Activated CD4-positive, alpha-beta T cell treated with anti-CD3 and anti-CD28 coated beads, Interleukin-2, amount 50 U/mL, for 24 hours (primary cell): ENCODE results near the gene NFIC.
A peak's percentile ranks its signal among the peaks of the same experiment; 100 is the strongest.

Experiments used
- DNase-seq, 2 donors: peaks; one replicate each; pipeline ENCODE4 v3.0.0-alpha.2; 2020; ENCODE audit warnings: low read depth in 1 of 2, low spot score in 1 of 2

Gene NFIC

DNA sequence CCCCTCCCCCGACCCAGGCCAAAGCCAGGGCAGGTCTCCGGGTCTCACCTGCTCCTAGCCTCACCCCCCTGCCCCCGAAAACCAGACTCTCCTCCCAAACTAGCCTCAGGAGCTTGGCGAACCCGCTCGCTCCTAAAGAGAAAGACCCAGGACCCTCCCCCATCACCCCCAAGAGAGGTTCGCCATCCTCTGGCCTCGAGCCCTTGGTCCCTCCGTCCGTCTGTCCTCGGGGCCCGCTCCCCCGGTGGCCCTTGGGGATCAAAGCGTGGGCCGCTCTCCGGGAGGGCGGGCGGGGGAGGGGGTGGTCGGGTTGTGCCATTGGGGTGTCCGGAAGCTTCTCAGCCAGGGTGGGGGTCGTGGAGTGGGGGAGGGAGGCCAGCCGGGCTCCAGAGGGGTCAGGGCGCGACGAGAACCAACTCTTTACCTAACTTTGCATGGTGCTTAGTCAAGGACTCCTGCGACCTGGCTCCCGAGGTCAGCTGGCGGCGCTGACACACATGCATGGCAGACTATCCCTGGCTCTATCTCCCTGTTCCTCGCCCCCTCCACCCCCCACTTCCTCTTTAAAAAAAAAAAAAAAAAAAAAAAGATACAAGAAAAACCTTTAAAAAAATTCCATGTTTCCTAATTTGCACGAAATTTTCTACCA is 98.3 kb downstream of the NFIC start:
- DNase-seq: no peak

DNA sequence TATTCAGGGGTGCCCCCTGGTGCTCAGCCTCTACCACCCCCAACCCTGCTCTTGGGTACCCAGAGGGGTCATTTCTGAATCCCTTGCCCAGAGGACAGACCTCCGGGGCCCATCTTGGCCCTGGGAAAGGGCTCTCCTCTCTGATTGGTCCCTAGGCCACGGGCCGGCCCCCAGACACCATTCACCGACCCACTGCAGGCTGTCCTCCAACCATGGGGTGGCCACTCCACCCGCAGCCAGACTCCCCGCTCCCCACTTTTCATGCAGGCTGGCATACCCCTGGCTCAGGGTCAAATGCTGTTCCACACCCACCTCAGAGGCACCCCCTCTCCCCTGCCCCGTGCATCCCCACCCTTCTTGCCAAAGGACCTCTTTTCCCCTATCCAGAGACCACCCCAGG is 99.2 kb downstream of the NFIC start:
- no peak for DNase-seq

GRCh38 chr19:3466635-3467034 is 100.3 kb downstream of the NFIC start:
- DNase-seq: no peak

DNA sequence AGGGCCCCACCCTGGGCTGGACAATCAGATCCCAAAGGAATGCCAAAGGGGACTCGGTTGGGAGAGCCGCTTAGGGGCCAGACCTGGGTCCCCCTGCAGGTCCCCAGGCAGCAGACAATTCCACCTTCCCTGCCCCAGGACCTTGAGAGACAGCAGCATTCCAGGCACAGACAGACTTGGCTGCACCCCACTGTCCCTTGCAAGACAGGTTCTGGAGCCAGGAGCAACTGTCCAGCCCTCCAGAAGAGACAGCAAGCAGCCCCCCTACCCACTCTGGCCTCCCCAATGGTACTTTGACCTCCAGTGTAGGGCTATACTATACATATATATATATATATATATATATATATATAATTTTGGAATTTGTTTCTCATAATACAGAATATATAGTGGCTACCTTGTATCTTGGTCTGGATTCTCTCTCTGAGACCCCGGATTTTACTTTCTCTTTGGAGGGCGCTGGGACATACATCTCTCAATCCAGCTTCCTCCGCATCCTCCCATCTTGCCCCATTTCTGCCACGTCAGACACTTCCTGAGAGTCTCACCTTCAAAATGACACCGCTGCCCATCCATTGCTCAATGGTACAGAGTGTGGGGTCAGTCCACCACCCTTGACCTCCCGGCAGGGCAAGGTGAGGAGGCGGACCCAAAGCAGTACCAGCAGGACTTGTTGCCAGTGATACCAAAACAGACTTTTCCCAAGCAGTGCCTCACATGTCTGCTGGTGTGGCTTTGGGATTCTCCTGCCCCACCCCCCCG is 101.2 kb downstream of the NFIC start:
- no peak for DNase-seq

DNA sequence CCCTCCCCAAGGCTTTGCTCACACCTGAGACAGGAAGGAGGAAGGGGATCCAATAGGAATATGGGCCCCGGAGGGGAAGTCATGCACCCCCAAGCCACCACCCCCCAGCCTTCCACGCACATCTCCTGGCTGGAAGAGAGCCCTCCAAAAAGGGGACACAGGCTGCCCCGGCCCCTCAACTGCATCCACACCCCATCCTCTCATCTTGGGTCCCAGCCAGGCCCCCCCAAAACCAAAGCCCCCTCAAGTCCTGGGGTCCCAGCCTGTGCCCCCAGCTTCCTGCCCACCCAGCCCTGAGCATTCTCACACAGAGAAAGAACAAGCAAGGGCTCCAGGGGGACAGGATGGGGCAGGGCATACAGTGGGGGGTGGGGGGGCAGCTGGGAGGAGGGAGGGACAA is 101.8 kb downstream of the NFIC start:
- no peak for DNase-seq

- DNase-seq: no peak
Observed at GRCh38 chr19:3469638-3470499, 103.5 kb downstream of the NFIC start.

- DNase-seq: no peak
Observed at GRCh38 chr19:3470500-3471128, 104.2 kb downstream of the NFIC start.

GRCh38 chr19:3471954-3472655 is 105.7 kb downstream of the NFIC start:
- peak in 1 of 2 donors; percentile 16 for DNase-seq

DNA sequence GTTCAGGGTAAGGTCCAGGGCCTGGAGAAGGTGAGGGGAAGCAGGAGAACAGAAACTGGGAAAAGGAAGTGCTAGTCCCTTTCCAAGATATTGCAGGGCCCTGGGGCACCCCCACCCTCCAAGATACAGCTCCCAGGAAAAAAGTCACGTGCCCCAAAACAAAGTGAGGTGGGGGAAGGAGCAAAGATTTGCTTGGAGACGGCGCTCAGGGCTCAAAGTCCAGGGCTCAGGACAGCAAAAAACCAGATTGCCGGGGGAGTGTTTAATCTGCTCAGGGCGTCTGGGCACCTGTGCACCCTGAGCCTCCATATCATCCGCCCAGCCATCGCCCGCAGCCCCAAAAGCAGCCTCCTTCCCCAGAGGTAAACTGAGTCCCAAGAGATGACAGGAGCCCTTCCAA is 107.6 kb downstream of the NFIC start:
- DNase-seq: no peak

DNA sequence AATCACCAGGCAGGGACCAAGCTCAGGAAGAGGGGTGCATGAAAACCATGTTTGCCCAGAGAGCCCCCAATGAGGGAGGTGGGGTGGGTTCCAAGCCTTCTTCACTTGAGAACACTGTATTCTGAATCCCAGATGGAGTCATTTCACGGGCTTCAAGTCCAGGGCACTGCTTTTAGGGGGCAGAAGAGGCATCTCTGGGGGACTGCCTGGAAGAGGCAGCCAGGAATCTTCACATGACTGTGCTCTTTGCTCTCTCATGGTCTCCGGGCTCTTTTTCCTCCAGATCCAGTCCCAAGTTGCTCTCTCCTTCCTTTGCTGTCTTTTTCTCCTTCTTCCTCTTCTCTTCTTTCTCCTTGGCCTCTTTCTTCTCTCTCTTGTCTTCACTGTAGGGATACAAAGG is 108.2 kb downstream of the NFIC start:
- DNase-seq: no peak

- DNase-seq: no peak
Observed at GRCh38 chr19:3475449-3475848, 109.1 kb downstream of the NFIC start.

DNA sequence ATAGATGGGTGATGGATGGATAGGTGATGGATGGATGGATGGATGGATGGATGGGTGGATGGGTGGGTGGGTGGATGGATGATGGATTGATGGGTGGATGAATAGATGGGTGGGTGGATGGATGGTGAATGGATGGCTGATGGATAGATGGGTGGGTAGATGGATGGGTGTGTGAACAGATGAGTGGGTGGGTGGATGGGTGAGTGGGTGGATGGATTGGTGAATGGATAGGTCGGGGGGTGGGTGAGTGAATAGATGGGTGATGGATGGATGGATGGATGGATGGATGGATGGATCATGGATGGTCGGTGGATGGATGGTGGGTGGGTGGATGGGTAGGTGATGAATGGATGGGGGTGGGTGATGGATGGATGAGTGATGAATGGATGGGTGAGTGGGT is 110.4 kb downstream of the NFIC start:
- no peak for DNase-seq

GRCh38 chr19:3477506-3477905 is 111.1 kb downstream of the NFIC start:
- no peak for DNase-seq

DNA sequence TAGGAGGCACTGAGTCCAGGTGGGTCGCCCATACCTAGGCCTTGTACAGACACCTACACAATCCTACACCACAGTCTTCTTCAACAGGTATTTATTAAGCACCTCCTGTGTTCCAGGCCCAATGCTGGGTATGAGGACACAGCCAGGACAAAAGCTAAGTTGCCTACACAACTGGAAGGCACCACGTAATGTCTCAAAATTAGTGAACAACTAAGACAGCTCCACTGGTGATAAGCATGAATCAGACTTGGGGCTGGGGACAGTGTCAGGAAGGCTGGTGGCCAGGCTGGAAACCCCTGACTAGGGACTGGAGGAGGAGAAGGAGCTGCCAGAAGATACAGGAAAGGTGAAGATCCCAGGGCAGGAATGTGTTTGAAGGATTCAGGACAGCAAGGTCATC is 111.6 kb downstream of the NFIC start:
- no peak for DNase-seq

DNA sequence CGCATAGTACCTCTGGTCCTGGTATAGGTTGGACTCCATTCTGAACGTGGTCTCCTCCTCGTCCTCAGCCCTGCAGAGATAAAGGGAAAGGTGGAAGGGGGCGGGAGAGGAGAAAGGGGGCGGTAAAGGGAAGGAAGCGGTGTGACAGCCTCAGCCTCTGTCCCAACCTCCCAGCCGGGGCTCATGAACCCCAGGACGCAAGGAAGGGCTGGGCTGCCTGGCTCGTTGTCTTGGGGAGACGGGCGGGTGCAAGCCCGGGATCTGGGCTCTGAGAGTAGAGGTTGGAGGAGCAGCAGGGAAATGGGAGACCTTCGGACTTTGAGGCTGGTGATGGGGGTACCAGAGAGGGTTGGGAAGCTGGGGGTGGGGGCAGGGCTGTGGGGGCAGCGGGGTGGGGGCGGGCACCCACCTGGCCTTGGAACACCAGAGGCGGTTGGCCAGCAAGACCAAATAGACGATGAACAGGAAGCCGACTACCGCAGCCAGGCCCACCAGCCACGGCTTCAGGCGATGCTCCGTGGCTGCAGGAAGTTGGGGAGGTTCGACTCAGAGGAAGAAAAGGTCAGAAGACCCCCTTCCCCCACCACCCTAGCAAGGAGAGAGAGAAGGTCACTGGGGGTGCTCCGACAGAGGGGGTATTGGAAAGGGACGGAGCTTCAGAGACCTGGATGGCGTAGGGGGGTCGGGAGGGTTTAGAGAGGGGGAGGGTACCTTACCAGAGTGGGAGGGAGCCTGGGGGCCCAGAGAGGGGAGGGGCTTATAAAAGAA is 112.2 kb downstream of the NFIC start:
- no peak for DNase-seq

DNA sequence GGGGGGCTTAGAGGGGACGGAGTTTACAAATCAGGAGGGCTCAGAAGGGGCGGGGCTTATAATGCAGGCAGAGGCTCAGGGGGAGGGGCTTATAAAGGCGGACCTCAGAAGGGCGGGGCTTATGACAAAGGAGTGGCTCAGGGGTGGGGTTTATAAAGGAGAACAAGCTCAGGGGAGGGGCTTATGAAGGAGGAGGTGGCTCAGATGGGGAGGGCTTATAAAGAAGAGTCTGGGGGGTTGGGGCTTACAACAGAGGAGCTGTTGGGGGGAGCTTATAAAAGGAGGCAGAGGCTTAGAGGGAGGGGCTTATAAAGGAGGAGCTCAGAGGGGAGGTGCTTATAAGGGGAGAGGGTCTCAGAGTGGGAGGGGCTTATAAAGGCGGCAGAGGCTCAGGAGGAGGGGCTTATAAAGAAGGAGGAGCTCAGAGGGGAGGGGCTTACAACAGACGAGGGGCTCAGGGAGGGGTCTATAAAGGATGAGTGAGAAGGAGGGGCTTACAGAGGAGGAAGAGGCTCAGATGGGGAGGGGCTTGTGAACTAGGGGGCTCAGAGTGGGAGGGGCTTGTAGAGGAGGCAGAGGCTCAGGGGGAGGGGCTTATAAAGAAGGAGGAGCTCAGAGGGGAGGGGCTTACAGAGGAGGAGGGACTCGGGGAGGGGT is 112.9 kb downstream of the NFIC start:
- peak in 1 of 2 donors; percentile 17 for DNase-seq

DNA sequence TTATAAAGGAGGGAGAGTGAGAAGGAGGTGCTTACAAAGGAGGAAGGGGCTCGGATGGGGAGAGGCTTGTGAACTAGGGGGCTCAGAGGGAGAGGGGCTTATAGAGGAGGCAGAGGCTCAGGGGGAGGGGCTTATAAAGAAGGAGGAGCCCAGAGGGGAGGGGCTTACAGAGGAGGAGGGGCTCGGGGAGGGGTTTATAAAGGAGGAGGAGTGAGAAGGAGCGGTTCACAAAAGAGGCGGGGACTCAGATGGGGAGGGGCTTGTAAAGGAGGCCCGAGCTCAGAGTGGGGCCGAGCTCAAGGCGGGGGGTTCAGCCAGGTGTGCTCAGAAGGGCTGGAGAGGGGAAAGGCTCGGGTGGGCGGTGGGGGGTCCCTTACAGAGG is 113.4 kb downstream of the NFIC start:
- DNase-seq: no peak

DNA sequence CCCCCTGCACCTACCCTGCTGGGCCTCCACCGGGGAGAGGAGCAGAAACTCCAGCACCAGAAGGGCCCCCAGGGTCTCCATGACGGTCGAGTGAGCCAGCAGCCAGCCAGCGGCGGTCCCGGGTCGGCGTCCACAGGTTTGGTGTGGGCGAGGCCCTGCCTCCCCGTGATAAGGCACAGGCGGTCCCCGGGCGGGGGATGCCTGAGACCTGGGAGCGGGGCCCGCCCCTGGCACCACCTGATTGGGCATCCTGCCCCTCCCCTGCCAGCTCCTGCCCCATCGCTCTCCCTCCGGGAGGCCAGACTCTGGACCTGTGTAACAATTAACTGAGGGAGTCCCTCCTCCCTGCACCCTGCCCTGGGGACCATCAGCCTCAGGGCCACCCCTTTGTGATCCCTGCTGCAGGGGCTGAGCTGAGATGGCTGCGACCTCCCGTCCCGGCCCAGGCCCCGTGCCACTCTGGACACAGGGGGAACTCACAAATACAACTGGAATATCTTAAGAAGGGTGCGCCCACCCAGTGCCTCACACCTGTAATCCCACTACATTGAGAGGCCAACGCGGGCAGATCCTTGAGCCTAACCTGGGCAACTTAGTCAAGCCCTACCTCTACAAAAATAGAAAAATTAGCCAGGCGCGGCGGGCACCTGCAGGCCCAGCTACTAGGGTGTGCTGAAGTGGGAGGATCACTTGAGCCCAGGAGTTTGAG is 114.2 kb downstream of the NFIC start, which contains the start of gene SMIM24:
TSS of gene SMIM24 (minus strand) at position 143 of the 709 bp plus-strand sequence. CDS start at position 81, 62 bp downstream.
- no peak for DNase-seq
